ENCODE data around the gene KRTAP5-1. TPM values are rescaled to one million over a fixed set of nuclear protein-coding genes. Genes with fewer than 3 reads are reported as not detected.
"Not testable (repeated sequence)": the region's sequence is repeated elsewhere in the genome, so short reads cannot be mapped to it uniquely, and the experiment has no call there.

The KRTAP5-1 gene
- polyA plus RNA-seq, 1 of the 3 experiments (the other 2 are of a cell fraction), result not detected

GRCh38 chr11:1597331-1597993 lies 12.4 kb upstream of the KRTAP5-1 start:
- no peak overlapping the region for H3K4me3 ChIP-seq (ENCODE audit: low read depth in 2 of 2, low read length in 1 of 2)
- no peaks in the 10 kb centered on the region for H3K9me2 ChIP-seq
- H3F3A ChIP-seq (replicated peaks; ENCODE audit: insufficient read depth), result no peaks in the 10 kb centered on the region
- no peaks in the 10 kb centered on the region for H3K4me1 ChIP-seq (ENCODE audit: control insufficient read depth in 1 of 2, insufficient read depth in 2 of 2, low read depth in 1 of 2, low read length in 1 of 2)
- 38% methylated on average over 9 of the region's 10 CpGs for WGBS (ENCODE audit: low lambda C conversion rate)
- POLR2A ChIA-PET, result no interaction called here
- no peak for TF ChIP-seq YY1 (IDR thresholded peaks at IDR 0.05; ENCODE audit: low read depth)
- no peak for TF ChIP-seq JUND (IDR thresholded peaks at IDR 0.05)
- TF ChIP-seq ELF1 (IDR thresholded peaks at IDR 0.05), result no peak
- no peak for TF ChIP-seq FOXJ3 (CRISPR knock-in tag; IDR thresholded peaks at IDR 0.05)
- TF ChIP-seq, protein P1, sequence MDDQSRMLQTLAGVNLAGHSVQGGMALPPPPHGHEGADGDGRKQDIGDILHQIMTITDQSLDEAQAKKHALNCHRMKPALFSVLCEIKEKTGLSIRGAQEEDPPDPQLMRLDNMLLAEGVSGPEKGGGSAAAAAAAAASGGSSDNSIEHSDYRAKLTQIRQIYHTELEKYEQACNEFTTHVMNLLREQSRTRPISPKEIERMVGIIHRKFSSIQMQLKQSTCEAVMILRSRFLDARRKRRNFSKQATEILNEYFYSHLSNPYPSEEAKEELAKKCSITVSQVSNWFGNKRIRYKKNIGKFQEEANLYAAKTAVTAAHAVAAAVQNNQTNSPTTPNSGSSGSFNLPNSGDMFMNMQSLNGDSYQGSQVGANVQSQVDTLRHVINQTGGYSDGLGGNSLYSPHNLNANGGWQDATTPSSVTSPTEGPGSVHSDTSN (IDR thresholded peaks at IDR 0.05), result no peak
- TF ChIP-seq MAX (IDR thresholded peaks at IDR 0.05; ENCODE audit: low read depth), result no peak
- no peak for TF ChIP-seq RAD21 (IDR thresholded peaks at IDR 0.05; ENCODE audit: low read length)
- peaks cover 22% of the 10 kb centered on the region for H3K27me3 ChIP-seq (ENCODE audit: insufficient read depth)
- H3K4me2 ChIP-seq, result no peak overlapping the region
- no peak overlapping the region for H3K9ac ChIP-seq
- no peak overlapping the region for H2AFZ ChIP-seq (ENCODE audit: low read depth)
- no peaks in the 10 kb centered on the region for H3K36me3 ChIP-seq (replicated peaks in 1 of 2; ENCODE audit: control insufficient read depth in 1 of 2, insufficient read depth in 2 of 2, low read length in 1 of 2)
- DNase-seq, result no peak
- no peaks in the 10 kb centered on the region for H3K79me2 ChIP-seq (ENCODE audit: insufficient read depth)
- no peaks in the 10 kb centered on the region for H4K20me1 ChIP-seq (ENCODE audit: insufficient read depth)
- H3K27ac ChIP-seq (ENCODE audit: low read depth in 2 of 2, low read length in 1 of 2), result no peak overlapping the region
- CTCF ChIA-PET, result interaction anchor here (1.0 to 3.9 kb wide), 4 partner anchors 10 to 38 kb away, joined by 3 to 45 read pairs (median 6); partner anchors contain the start of gene KRTAP5-5
- H3K9me3 ChIP-seq, result no peaks in the 10 kb centered on the region

- H3K27ac ChIP-seq (ENCODE audit: low read depth in 2 of 2, low read length in 1 of 2); H2AFZ ChIP-seq (ENCODE audit: low read depth); POLR2A ChIA-PET; H3K4me1 ChIP-seq (ENCODE audit: control insufficient read depth in 1 of 2, insufficient read depth in 2 of 2, low read depth in 1 of 2, low read length in 1 of 2); H3K4me3 ChIP-seq (ENCODE audit: low read depth in 2 of 2, low read length in 1 of 2); H3K36me3 ChIP-seq (replicated peaks in 1 of 2; ENCODE audit: control insufficient read depth in 1 of 2, insufficient read depth in 2 of 2, low read length in 1 of 2); DNase-seq; H3K9ac ChIP-seq; H4K20me1 ChIP-seq (ENCODE audit: insufficient read depth); H3K4me2 ChIP-seq; H3K79me2 ChIP-seq (ENCODE audit: insufficient read depth); H3F3A ChIP-seq (replicated peaks; ENCODE audit: insufficient read depth); H3K9me3 ChIP-seq; H3K9me2 ChIP-seq: not testable (repeated sequence)
- WGBS (ENCODE audit: low lambda C conversion rate), result 52% methylated on average over 14 of the region's 19 CpGs
- CTCF ChIA-PET, result interaction anchor here (1.0 to 3.9 kb wide), 8 partner anchors 9 to 44 kb away, joined by 3 to 45 read pairs (median 11); partner anchors contain the start of gene KRTAP5-5
- peaks cover 18% of the 10 kb centered on the region for H3K27me3 ChIP-seq (ENCODE audit: insufficient read depth)
Observed at GRCh38 chr11:1596576-1597121, 11.6 kb upstream of the KRTAP5-1 start.

GRCh38 chr11:1595994-1596575 lies 11.0 kb upstream of the KRTAP5-1 start:
- H3K9me2 ChIP-seq; H3K4me1 ChIP-seq (ENCODE audit: control insufficient read depth in 1 of 2, insufficient read depth in 2 of 2, low read depth in 1 of 2, low read length in 1 of 2); H3F3A ChIP-seq (replicated peaks; ENCODE audit: insufficient read depth); H2AFZ ChIP-seq (ENCODE audit: low read depth); H3K79me2 ChIP-seq (ENCODE audit: insufficient read depth); H3K4me2 ChIP-seq; DNase-seq; H3K27ac ChIP-seq (ENCODE audit: low read depth in 2 of 2, low read length in 1 of 2); H3K36me3 ChIP-seq (replicated peaks in 1 of 2; ENCODE audit: control insufficient read depth in 1 of 2, insufficient read depth in 2 of 2, low read length in 1 of 2); H4K20me1 ChIP-seq (ENCODE audit: insufficient read depth); POLR2A ChIA-PET; H3K9me3 ChIP-seq; H3K4me3 ChIP-seq (ENCODE audit: low read depth in 2 of 2, low read length in 1 of 2); H3K9ac ChIP-seq: not testable (repeated sequence)
- WGBS (ENCODE audit: low lambda C conversion rate), result 58% methylated on average over 11 of the region's 11 CpGs
- CTCF ChIA-PET, result interaction anchor here (0.9 to 3.9 kb wide), 26 partner anchors 9 to 555 kb away, joined by 3 to 45 read pairs (median 5); partner anchors contain the start of genes KRTAP5-1 and KRTAP5-5
- peaks cover 12% of the 10 kb centered on the region for H3K27me3 ChIP-seq (ENCODE audit: insufficient read depth)

All from SK-N-SH (cell line).